Measurements from ENCODE around the gene TMEM147. TPM values are rescaled to one million over a fixed set of nuclear protein-coding genes. Genes with fewer than 3 reads are reported as not detected.

Gene TMEM147
- total RNA-seq, 1 donor from 2014 or later = 99.7 TPM

- Histone ChIP-seq H3K9me3 (no peaks in the 10 kb centered on the region), H3K4me3 (no peak overlapping the region), H3K4me1 (peaks cover 0 to 6% of the 10 kb centered on the region in 2 donors), H3K36me3 (no peaks in the 10 kb centered on the region), H3K27ac (no peak overlapping the region), H3K27me3 (peaks cover 9% of the 10 kb centered on the region)
- DNase-seq (ENCODE audit: low spot score in 2 of 2) = no peak
- TF ChIP-seq, protein P1, sequence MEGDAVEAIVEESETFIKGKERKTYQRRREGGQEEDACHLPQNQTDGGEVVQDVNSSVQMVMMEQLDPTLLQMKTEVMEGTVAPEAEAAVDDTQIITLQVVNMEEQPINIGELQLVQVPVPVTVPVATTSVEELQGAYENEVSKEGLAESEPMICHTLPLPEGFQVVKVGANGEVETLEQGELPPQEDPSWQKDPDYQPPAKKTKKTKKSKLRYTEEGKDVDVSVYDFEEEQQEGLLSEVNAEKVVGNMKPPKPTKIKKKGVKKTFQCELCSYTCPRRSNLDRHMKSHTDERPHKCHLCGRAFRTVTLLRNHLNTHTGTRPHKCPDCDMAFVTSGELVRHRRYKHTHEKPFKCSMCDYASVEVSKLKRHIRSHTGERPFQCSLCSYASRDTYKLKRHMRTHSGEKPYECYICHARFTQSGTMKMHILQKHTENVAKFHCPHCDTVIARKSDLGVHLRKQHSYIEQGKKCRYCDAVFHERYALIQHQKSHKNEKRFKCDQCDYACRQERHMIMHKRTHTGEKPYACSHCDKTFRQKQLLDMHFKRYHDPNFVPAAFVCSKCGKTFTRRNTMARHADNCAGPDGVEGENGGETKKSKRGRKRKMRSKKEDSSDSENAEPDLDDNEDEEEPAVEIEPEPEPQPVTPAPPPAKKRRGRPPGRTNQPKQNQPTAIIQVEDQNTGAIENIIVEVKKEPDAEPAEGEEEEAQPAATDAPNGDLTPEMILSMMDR (IDR thresholded peaks at IDR 0.05) = no peak
- intact Hi-C loops (cut with DNase I) = no loop called here
Measured at GRCh38 chr19:35555301-35556005, 10.0 kb downstream of the TMEM147 start.

- TF ChIP-seq, protein P1 (IDR thresholded peaks at IDR 0.05) = no peak
- no peak for DNase-seq (ENCODE audit: low spot score in 2 of 2)
- intact Hi-C loops (cut with DNase I) = no loop called here
Measured at GRCh38 chr19:35556025-35556590, 10.7 kb downstream of the TMEM147 start.

GRCh38 chr19:35556846-35557538, 11.6 kb downstream of the TMEM147 start:
- H3K4me1 ChIP-seq = peaks cover 0 to 6% of the 10 kb centered on the region in 2 donors
- no peaks in the 10 kb centered on the region for H3K9me3 ChIP-seq
- peaks cover 9% of the 10 kb centered on the region for H3K27me3 ChIP-seq
- H3K27ac ChIP-seq = no peak overlapping the region
- H3K36me3 ChIP-seq = no peaks in the 10 kb centered on the region
- TF ChIP-seq, protein P1 (IDR thresholded peaks at IDR 0.05) = no peak
- peak overlapping the region; percentile 41 to 42 for H3K4me3 ChIP-seq
- intact Hi-C loops (cut with DNase I) = no loop called here
- DNase-seq (ENCODE audit: low spot score in 2 of 2) = no peak

More at GRCh38 chr19:35556025-35556590, 10.7 kb downstream of the TMEM147 start:
- no peak overlapping the region for H3K4me3 ChIP-seq
- H3K27me3 ChIP-seq = peaks cover 9% of the 10 kb centered on the region
- H3K9me3 ChIP-seq = no peaks in the 10 kb centered on the region
- H3K4me1 ChIP-seq = peaks cover 0 to 6% of the 10 kb centered on the region in 2 donors
- no peak overlapping the region for H3K27ac ChIP-seq
- no peaks in the 10 kb centered on the region for H3K36me3 ChIP-seq

DNA sequence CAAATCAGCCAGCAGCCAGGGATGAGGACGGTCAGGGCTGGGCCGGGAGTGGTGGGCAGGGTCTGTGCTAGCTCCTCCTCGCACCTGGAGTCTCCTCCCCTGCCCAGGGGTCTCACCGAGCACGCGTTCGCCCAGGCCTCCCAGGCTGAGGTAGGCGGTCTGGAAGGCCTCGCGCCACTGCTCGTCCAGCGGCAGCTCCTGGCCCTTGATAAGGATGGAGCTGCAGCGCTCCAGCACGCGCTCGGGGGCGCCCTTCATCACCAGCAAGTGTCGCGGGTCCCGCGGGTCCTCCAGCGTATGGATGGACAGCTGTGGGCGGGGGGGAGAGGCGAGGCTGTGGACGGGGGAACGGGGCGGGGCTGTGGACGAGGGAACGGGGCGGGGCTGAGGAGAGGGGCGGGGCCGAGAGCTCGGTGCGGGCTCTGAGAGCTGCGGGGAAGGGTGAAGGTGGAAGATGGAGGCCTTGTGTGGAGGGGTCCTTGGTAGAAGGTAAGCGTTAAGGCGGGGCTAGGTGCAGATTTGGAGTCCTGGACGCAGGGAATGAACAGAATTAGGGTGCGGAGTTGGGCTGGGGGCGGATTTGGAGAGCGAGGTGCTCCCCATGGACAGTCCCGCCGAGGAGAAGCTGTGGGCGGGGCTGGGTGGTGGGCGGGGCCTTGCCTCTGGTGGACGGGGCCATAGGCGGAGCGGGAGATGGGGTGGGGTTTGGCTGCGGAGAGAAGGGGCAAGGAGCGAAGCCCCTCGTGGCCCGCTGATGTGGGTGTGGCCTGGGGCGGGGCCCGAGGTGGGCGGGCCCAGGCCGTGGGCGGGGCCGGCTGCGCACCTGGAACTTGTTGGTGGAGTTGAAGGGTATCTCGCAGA, 12.3 kb downstream of the TMEM147 start:
- intact Hi-C loops (cut with DNase I) = no loop called here
- DNase-seq (ENCODE audit: low spot score in 2 of 2) = no peak
- Histone ChIP-seq H3K4me3 (peak overlapping the region; percentile 41 to 42), H3K27me3 (peaks cover 9% of the 10 kb centered on the region), H3K4me1 (peaks cover 0 to 6% of the 10 kb centered on the region in 2 donors), H3K27ac (no peak overlapping the region), H3K36me3 (no peaks in the 10 kb centered on the region), H3K9me3 (no peaks in the 10 kb centered on the region)
- TF ChIP-seq, protein P1 (IDR thresholded peaks at IDR 0.05) = no peak

Measured in ascending aorta (tissue), 2 donors.